Endothelial cell (in vitro differentiated cells): Measurements from ENCODE around the gene AKNA. TPM values are rescaled to one million over a fixed set of nuclear protein-coding genes. Genes with fewer than 3 reads are reported as not detected.

Experiments used
- DNase-seq: peaks from one replicate; pipeline ENCODE4 v3.0.0; 2021; ENCODE audit warnings: low spot score
- H3K27ac Mint-ChIP-seq: one replicate; pipeline ENCODE4 v1.8.0; 2021; ENCODE audit warnings: mixed read lengths, inconsistent platforms; ENCODE audit not compliant: unreplicated experiment
- H3K27me3 Mint-ChIP-seq: one replicate; pipeline ENCODE4 v1.8.0; 2021; ENCODE audit warnings: mild to moderate bottlenecking, moderate library complexity, mixed read lengths, inconsistent platforms; ENCODE audit not compliant: unreplicated experiment
- H3K36me3 Mint-ChIP-seq: one replicate; pipeline ENCODE4 v1.8.0; 2021; ENCODE audit warnings: mild to moderate bottlenecking, low read depth, mixed read lengths, inconsistent platforms; ENCODE audit not compliant: unreplicated experiment
- H3K4me1 Mint-ChIP-seq: one replicate; pipeline ENCODE4 v1.8.0; 2021; ENCODE audit warnings: mild to moderate bottlenecking, mixed read lengths, inconsistent platforms; ENCODE audit not compliant: unreplicated experiment
- H3K4me3 Mint-ChIP-seq: one replicate; pipeline ENCODE4 v1.8.0; 2021; ENCODE audit warnings: mild to moderate bottlenecking, mixed read lengths, inconsistent platforms; ENCODE audit not compliant: unreplicated experiment
- H3K9me3 Mint-ChIP-seq: one replicate; pipeline ENCODE4 v1.8.0; 2021; ENCODE audit warnings: mixed read lengths, inconsistent platforms; ENCODE audit not compliant: unreplicated experiment
- total RNA-seq: library from RNA; stranded (reverse); fragmentation: NEBNext Ultra II Directional; extraction: Animal tissue kit (Norgen Biotek cat#: 25700); gene quantifications from one replicate; pipeline ENCODE4 v1.2.1, GENCODE V29; 2021; ENCODE audit not compliant: unreplicated experiment
- TF ChIP-seq, protein P1 (sequence below): fragments of 200-600 bp; sonication (generic); IDR thresholded peaks from one replicate; pipeline ENCODE4 v1.5.0; 2021; ENCODE audit warnings: antibody characterized with exemption; ENCODE audit not compliant: unreplicated experiment

AKNA gene
- total RNA-seq, 1 donor from 2014 or later: 79.1 TPM

DNA sequence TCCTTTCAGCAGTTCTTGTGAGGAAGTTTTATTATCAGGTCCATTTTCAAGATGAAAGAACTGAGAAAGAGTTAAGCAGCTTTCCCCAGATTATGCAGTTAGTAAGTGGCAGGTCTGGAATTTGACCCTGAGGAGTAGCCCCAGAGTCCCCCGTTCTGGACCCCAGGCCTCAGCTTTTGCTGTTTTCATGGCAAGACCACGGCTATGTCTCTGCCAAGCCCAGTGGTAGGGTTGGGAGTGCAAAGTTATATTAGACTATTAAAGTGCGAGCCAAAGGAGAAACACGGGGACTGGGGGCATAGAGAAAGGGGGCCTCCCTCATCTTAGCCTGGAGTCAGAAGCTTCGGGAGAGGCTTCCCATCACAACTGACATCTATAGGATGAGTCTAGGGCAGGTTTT is 84.2 kb downstream of the AKNA start:
- Mint-ChIP-seq H3K9me3 (no peaks in the 10 kb centered on the region), H3K27ac (no peak overlapping the region), H3K4me1 (no peaks in the 10 kb centered on the region), H3K4me3 (no peak overlapping the region), H3K27me3 (peaks cover 5% of the 10 kb centered on the region), H3K36me3 (peaks cover 18% of the 10 kb centered on the region)
- no peak for DNase-seq
- TF ChIP-seq, protein P1, sequence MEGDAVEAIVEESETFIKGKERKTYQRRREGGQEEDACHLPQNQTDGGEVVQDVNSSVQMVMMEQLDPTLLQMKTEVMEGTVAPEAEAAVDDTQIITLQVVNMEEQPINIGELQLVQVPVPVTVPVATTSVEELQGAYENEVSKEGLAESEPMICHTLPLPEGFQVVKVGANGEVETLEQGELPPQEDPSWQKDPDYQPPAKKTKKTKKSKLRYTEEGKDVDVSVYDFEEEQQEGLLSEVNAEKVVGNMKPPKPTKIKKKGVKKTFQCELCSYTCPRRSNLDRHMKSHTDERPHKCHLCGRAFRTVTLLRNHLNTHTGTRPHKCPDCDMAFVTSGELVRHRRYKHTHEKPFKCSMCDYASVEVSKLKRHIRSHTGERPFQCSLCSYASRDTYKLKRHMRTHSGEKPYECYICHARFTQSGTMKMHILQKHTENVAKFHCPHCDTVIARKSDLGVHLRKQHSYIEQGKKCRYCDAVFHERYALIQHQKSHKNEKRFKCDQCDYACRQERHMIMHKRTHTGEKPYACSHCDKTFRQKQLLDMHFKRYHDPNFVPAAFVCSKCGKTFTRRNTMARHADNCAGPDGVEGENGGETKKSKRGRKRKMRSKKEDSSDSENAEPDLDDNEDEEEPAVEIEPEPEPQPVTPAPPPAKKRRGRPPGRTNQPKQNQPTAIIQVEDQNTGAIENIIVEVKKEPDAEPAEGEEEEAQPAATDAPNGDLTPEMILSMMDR: no peak

DNA sequence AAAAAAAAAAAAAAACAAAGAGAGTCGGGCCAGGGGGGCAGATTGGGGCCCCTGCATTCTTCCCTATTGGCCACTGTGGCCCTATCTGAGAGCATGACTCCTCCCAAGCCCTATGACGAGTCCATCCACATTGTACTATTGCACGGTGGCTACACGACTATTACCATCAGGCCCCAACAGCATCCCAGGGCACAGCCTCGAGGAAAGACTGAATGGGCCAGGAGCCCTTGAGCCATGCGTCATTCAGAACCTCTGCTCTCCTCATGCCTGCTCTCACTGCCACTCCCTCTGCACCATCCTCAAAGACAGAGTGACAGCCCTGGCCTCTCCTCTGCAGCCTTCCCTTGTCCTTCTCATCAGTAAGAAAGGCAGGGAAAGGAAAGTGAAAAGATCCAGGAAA is 85.1 kb downstream of the AKNA start:
- Mint-ChIP-seq H3K27me3 (peaks cover 5% of the 10 kb centered on the region), H3K27ac (no peak overlapping the region), H3K9me3 (no peaks in the 10 kb centered on the region), H3K4me1 (no peaks in the 10 kb centered on the region), H3K36me3 (peaks cover 16% of the 10 kb centered on the region), H3K4me3 (no peak overlapping the region)
- TF ChIP-seq, protein P1: no peak
- no peak for DNase-seq

DNA sequence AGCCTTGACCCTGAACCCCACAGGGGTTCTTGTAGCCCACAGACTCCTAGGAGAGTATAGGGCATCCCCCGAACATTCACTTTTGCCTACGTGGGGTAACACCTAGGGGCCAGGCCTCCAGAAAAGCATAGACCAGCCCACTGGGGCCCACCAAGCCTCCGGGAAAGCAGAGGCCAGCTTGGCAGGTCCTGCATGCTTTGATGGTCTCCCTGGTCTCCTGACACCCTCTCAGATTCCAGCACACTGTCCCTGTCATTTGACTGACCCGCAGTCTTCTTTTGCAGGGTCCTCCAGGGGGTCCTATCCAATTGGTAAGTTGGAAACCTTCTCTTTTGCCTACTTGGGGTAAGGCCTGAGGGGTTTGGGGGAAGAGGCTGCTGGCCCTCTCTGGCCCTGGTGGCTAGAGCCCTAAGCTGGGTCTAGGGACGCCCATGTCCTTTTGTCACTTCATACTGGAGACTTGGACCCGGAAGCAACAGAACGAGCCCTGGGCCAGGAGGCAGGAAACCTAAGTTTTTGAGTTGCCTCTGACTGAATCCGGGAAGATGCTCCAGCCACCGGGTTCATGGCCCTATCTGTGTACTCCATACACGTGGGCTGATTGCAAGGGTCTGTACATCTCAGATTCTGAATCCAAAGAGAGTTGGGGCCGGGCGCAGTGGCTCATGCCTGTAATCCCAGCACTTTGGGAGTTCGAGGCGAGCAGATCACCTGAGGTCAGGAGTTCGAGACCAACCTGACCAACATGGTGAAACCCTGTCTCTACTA is 85.8 kb downstream of the AKNA start:
- Mint-ChIP-seq H3K27ac (no peak overlapping the region), H3K4me1 (no peaks in the 10 kb centered on the region), H3K9me3 (no peaks in the 10 kb centered on the region), H3K4me3 (no peak overlapping the region), H3K27me3 (no peaks in the 10 kb centered on the region), H3K36me3 (peaks cover 19% of the 10 kb centered on the region)
- TF ChIP-seq, protein P1: no peak
- DNase-seq: no peak

DNA sequence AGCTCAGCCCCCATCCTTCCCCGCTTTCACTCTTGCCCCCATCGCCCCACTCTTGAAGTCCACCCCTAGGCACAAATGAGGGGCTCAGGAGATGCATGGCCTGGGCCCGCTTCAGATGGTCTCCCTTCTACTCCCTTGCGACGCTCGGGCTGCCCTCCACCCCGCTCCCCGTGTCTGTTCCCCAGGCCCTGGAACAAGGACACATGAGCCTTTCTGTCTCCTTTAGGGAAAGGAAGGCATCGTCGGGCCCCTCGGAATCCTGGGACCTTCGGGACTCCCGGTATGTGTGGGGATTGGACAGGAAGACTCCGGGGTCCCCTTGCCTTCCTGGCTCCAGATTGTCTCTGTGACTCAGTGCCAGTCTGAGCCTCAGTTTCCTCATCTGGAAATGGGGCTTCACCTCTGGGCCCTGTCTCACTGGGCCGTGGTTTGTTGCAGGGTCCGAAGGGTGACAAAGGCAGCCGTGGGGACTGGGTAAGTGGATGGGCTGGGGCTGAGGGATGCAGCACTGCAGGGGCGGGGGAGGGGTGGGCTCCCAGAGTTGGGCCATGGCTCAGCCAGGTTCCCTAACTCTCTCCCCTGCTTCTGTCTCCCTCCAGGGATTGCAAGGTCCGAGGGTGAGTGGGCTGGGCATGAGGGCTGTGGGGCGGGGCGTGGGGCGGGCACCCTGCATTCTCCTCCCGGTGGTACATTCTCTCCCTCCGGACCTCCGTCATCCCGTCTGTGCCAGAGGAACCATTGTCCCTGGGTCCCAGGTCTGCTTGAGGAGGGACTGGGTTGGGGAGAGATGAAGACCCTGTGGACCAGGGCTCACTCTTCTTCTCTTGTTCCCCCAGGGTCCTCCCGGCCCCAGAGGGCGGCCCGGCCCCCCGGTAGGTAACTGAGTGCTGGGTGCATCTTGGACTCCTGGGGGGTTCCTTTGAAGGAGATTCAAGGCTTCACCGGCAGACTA is 86.7 kb downstream of the AKNA start:
- Mint-ChIP-seq H3K27me3 (no peaks in the 10 kb centered on the region), H3K9me3 (no peaks in the 10 kb centered on the region), H3K4me1 (no peaks in the 10 kb centered on the region), H3K27ac (no peak overlapping the region), H3K4me3 (no peak overlapping the region), H3K36me3 (peaks cover 20% of the 10 kb centered on the region)
- TF ChIP-seq, protein P1: no peak
- DNase-seq: no peak
